HG02763 (cell line): ENCODE results near the gene ZIK1.

Experiments
- ATAC-seq: cut with Tn5 transposase; IDR thresholded peaks from one replicate; pipeline ENCODE4 v1.9.1; 2021; ENCODE audit warnings: mild to moderate bottlenecking, moderate library complexity; ENCODE audit not compliant: unreplicated experiment

Gene ZIK1

GRCh38 chr19:57583521-57584416 lies at the start of gene ZIK1:
ZIK1 (plus strand) TSS chr19:57584145; CDS start chr19:57584357, 212 bp downstream.
- ATAC-seq: no peak

GRCh38 chr19:57537953-57538547 lies 45.9 kb upstream of the ZIK1 start:
- ATAC-seq: no peak

GRCh38 chr19:57546513-57546912 lies 37.4 kb upstream of the ZIK1 start:
- ATAC-seq: no peak

GRCh38 chr19:57552432-57552831 lies 31.5 kb upstream of the ZIK1 start:
- no peak for ATAC-seq

- ATAC-seq: no peak
Measured at GRCh38 chr19:57557659-57558058, 26.3 kb upstream of the ZIK1 start.

- ATAC-seq: no peak
Measured at GRCh38 chr19:57558525-57558924, 25.4 kb upstream of the ZIK1 start.

- ATAC-seq: peak; percentile 18
Measured at GRCh38 chr19:57559008-57559403, 24.9 kb upstream of the ZIK1 start.

GRCh38 chr19:57559404-57560025 lies 24.4 kb upstream of the ZIK1 start, which contains the start of gene ZNF550:
ZNF550 (minus strand) TSS chr19:57559863; CDS start chr19:57559682, 181 bp downstream.
- peak; percentile 96 for ATAC-seq

GRCh38 chr19:57560049-57560491 lies 23.9 kb upstream of the ZIK1 start:
- peak; percentile 9 for ATAC-seq

- ATAC-seq: no peak
Measured at GRCh38 chr19:57563547-57563946, 20.4 kb upstream of the ZIK1 start.

GRCh38 chr19:57566396-57567265 lies 17.3 kb upstream of the ZIK1 start:
- no peak for ATAC-seq

GRCh38 chr19:57570707-57571106 lies 13.2 kb upstream of the ZIK1 start:
- ATAC-seq: no peak

GRCh38 chr19:57572415-57572947 lies 11.5 kb upstream of the ZIK1 start:
- ATAC-seq: no peak

GRCh38 chr19:57576661-57577060 lies 7.3 kb upstream of the ZIK1 start:
- ATAC-seq: no peak

- ATAC-seq: peak; percentile 97
Measured at GRCh38 chr19:57578487-57579205, 5.3 kb upstream of the ZIK1 start, which contains the start of gene ZNF416. ZNF416 (minus strand) TSS chr19:57578911; CDS start chr19:57578704, 207 bp downstream.

- ATAC-seq: no peak
Measured at GRCh38 chr19:57583104-57583520, 833 bp upstream of the ZIK1 start.

- no peak for ATAC-seq
Measured at GRCh38 chr19:57587529-57587928, 3.6 kb downstream of the ZIK1 start.

- peak; percentile 9 for ATAC-seq
Measured at GRCh38 chr19:57599377-57599760, 15.4 kb downstream of the ZIK1 start.

- peak; percentile 93 for ATAC-seq
Measured at GRCh38 chr19:57599761-57600383, 15.9 kb downstream of the ZIK1 start, which contains the start of gene ZNF530. ZNF530 (plus strand) TSS chr19:57599885; CDS start chr19:57604346, 4,461 bp downstream.
